ENCODE data around the gene SERF2.
"Not testable (repeated sequence)": the region's sequence is repeated elsewhere in the genome, so short reads cannot be mapped to it uniquely, and the experiment has no call there.

SERF2 gene

GRCh38 chr15:43824302-43825246, 32.5 kb downstream of the SERF2 start, which contains the start of gene MFAP1:
TSS of gene MFAP1 (minus strand) at chr15:43824690. CDS start at chr15:43824569, 121 bp downstream.
- Histone ChIP-seq H3K9me3 (ENCODE audit: insufficient read depth, low read depth, low read length) (no peaks in the 10 kb centered on the region), H3K4me1 (ENCODE audit: insufficient read depth, low read length) (no peaks in the 10 kb centered on the region), H3K4me3 (ENCODE audit: low read length) (peak within 1 kb of the TSS; percentile 92), H3K9ac (ENCODE audit: low read depth, low read length) (peak within 1 kb of the TSS; percentile 93), H3K27ac (ENCODE audit: low read length) (no peak within 1 kb of the TSS), H3K36me3 (ENCODE audit: insufficient read depth, low read depth, low read length) (peaks cover 9% of the 10 kb centered on the region; the same call in 1 of the 2 replicates), H3K27me3 (ENCODE audit: insufficient read depth, low read length) (peaks cover 15% of the 10 kb centered on the region; the same call in 1 of the 2 replicates)

GRCh38 chr15:43825305-43825704, 33.2 kb downstream of the SERF2 start:
- H3K36me3 ChIP-seq (ENCODE audit: insufficient read depth, low read depth, low read length); H3K9ac ChIP-seq (ENCODE audit: low read depth, low read length); H3K9me3 ChIP-seq (ENCODE audit: insufficient read depth, low read depth, low read length); H3K4me3 ChIP-seq (ENCODE audit: low read length); H3K4me1 ChIP-seq (ENCODE audit: insufficient read depth, low read length); H3K27ac ChIP-seq (ENCODE audit: low read length): not testable (repeated sequence)
- peaks cover 15% of the 10 kb centered on the region; the same call in 1 of the 2 replicates for H3K27me3 ChIP-seq (ENCODE audit: insufficient read depth, low read length)

GRCh38 chr15:43826029-43826507, 33.9 kb downstream of the SERF2 start:
- no peak overlapping the region for H3K9ac ChIP-seq (ENCODE audit: low read depth, low read length)
- H3K27ac ChIP-seq (ENCODE audit: low read length): no peak overlapping the region
- peaks cover 15% of the 10 kb centered on the region; the same call in 1 of the 2 replicates for H3K27me3 ChIP-seq (ENCODE audit: insufficient read depth, low read length)
- H3K9me3 ChIP-seq (ENCODE audit: insufficient read depth, low read depth, low read length): no peaks in the 10 kb centered on the region
- H3K4me3 ChIP-seq (ENCODE audit: low read length): no peak overlapping the region
- peaks cover 9% of the 10 kb centered on the region; the same call in 1 of the 2 replicates for H3K36me3 ChIP-seq (ENCODE audit: insufficient read depth, low read depth, low read length)
- H3K4me1 ChIP-seq (ENCODE audit: insufficient read depth, low read length): no peaks in the 10 kb centered on the region

- no peaks in the 10 kb centered on the region for H3K9me3 ChIP-seq (ENCODE audit: insufficient read depth, low read depth, low read length)
- H3K4me1 ChIP-seq (ENCODE audit: insufficient read depth, low read length): no peaks in the 10 kb centered on the region
- peak within 1 kb of the TSS; percentile 86 for H3K9ac ChIP-seq (ENCODE audit: low read depth, low read length)
- peaks cover 15% of the 10 kb centered on the region; the same call in 1 of the 2 replicates for H3K27me3 ChIP-seq (ENCODE audit: insufficient read depth, low read length)
- H3K36me3 ChIP-seq (ENCODE audit: insufficient read depth, low read depth, low read length): peaks cover 9% of the 10 kb centered on the region; the same call in 1 of the 2 replicates
- H3K27ac ChIP-seq (ENCODE audit: low read length): no peak within 1 kb of the TSS
- H3K4me3 ChIP-seq (ENCODE audit: low read length): peak within 1 kb of the TSS; percentile 79
Observed at GRCh38 chr15:43826508-43827341, 34.6 kb downstream of the SERF2 start, which contains the start of gene WDR76. TSS of gene WDR76 (plus strand) at chr15:43827002. CDS start at chr15:43827033, 31 bp downstream.

GRCh38 chr15:43828061-43828657, 36.0 kb downstream of the SERF2 start:
- Histone ChIP-seq H3K27ac (ENCODE audit: low read length) (no peak overlapping the region), H3K9me3 (ENCODE audit: insufficient read depth, low read depth, low read length) (no peaks in the 10 kb centered on the region), H3K4me1 (ENCODE audit: insufficient read depth, low read length) (no peaks in the 10 kb centered on the region), H3K36me3 (ENCODE audit: insufficient read depth, low read depth, low read length) (peaks cover 9% of the 10 kb centered on the region; the same call in 1 of the 2 replicates), H3K4me3 (ENCODE audit: low read length) (peak overlapping the region; percentile 79; the same call in 1 of the 2 replicates), H3K9ac (ENCODE audit: low read depth, low read length) (peak overlapping the region; percentile 86), H3K27me3 (ENCODE audit: insufficient read depth, low read length) (peaks cover 15% of the 10 kb centered on the region; the same call in 1 of the 2 replicates)

- Histone ChIP-seq H3K36me3 (ENCODE audit: insufficient read depth, low read depth, low read length) (peaks cover 16% of the 10 kb centered on the region), H3K27me3 (ENCODE audit: insufficient read depth, low read length) (peaks cover 12% of the 10 kb centered on the region; the same call in 1 of the 2 replicates)
- not testable (repeated sequence) for H3K27ac ChIP-seq (ENCODE audit: low read length); H3K9ac ChIP-seq (ENCODE audit: low read depth, low read length); H3K9me3 ChIP-seq (ENCODE audit: insufficient read depth, low read depth, low read length); H3K4me3 ChIP-seq (ENCODE audit: low read length); H3K4me1 ChIP-seq (ENCODE audit: insufficient read depth, low read length)
Observed at GRCh38 chr15:43829951-43830540, 37.9 kb downstream of the SERF2 start.

- H3K27me3 ChIP-seq (ENCODE audit: insufficient read depth, low read length); H3K9ac ChIP-seq (ENCODE audit: low read depth, low read length); H3K4me1 ChIP-seq (ENCODE audit: insufficient read depth, low read length); H3K4me3 ChIP-seq (ENCODE audit: low read length); H3K27ac ChIP-seq (ENCODE audit: low read length); H3K9me3 ChIP-seq (ENCODE audit: insufficient read depth, low read depth, low read length): not testable (repeated sequence)
- H3K36me3 ChIP-seq (ENCODE audit: insufficient read depth, low read depth, low read length): peaks cover 17% of the 10 kb centered on the region
Observed at GRCh38 chr15:43830691-43831275, 38.7 kb downstream of the SERF2 start.

GRCh38 chr15:43831519-43832052, 39.5 kb downstream of the SERF2 start:
- not testable (repeated sequence) for H3K4me3 ChIP-seq (ENCODE audit: low read length); H3K27ac ChIP-seq (ENCODE audit: low read length); H3K9ac ChIP-seq (ENCODE audit: low read depth, low read length); H3K9me3 ChIP-seq (ENCODE audit: insufficient read depth, low read depth, low read length); H3K27me3 ChIP-seq (ENCODE audit: insufficient read depth, low read length); H3K4me1 ChIP-seq (ENCODE audit: insufficient read depth, low read length)
- peaks cover 25% of the 10 kb centered on the region for H3K36me3 ChIP-seq (ENCODE audit: insufficient read depth, low read depth, low read length)

- not testable (repeated sequence) for H3K4me1 ChIP-seq (ENCODE audit: insufficient read depth, low read length); H3K27me3 ChIP-seq (ENCODE audit: insufficient read depth, low read length); H3K27ac ChIP-seq (ENCODE audit: low read length); H3K4me3 ChIP-seq (ENCODE audit: low read length); H3K9me3 ChIP-seq (ENCODE audit: insufficient read depth, low read depth, low read length); H3K9ac ChIP-seq (ENCODE audit: low read depth, low read length)
- H3K36me3 ChIP-seq (ENCODE audit: insufficient read depth, low read depth, low read length): peaks cover 34% of the 10 kb centered on the region
Observed at GRCh38 chr15:43832485-43832884, 40.4 kb downstream of the SERF2 start.

- H3K36me3 ChIP-seq (ENCODE audit: insufficient read depth, low read depth, low read length): peaks cover 46% of the 10 kb centered on the region
- H3K9me3 ChIP-seq (ENCODE audit: insufficient read depth, low read depth, low read length): no peaks in the 10 kb centered on the region
- H3K4me1 ChIP-seq (ENCODE audit: insufficient read depth, low read length): no peaks in the 10 kb centered on the region
- H3K9ac ChIP-seq (ENCODE audit: low read depth, low read length): no peak overlapping the region
- no peaks in the 10 kb centered on the region for H3K27me3 ChIP-seq (ENCODE audit: insufficient read depth, low read length)
- H3K4me3 ChIP-seq (ENCODE audit: low read length): no peak overlapping the region
- H3K27ac ChIP-seq (ENCODE audit: low read length): no peak overlapping the region
Observed at GRCh38 chr15:43845421-43845820, 53.3 kb downstream of the SERF2 start.
